Measurements from ENCODE around the gene MYT1. TPM values are rescaled to one million over a fixed set of nuclear protein-coding genes. Genes with fewer than 3 reads are reported as not detected.

MYT1 gene
- total RNA-seq, 4 donors from 2014 or later: 0.16 to 0.55 TPM; not detected in 2

- in situ Hi-C loops (cut with MboI; ENCODE audit: low pct_ligation_motif_present in 1 of 4, low pct_unique_long_range_greater_than_20kb in 1 of 4, low sequenced_read_pairs in 3 of 4) (no loop called here), intact Hi-C loops (cut with DNase I; ENCODE audit: low total_unique reads) (no loop called here)
- Histone ChIP-seq H3K36me3 (no peaks in the 10 kb centered on the region), H3K27ac (no peak overlapping the region), H3K27me3 (peaks cover 7% of the 10 kb centered on the region), H3K9me3 (no peaks in the 10 kb centered on the region), H3K4me1 (no peaks in the 10 kb centered on the region), H3K4me3 (no peak overlapping the region)
- TF ChIP-seq POLR2A (IDR thresholded peaks at IDR 0.05) (no peak), POLR2AphosphoS5 (IDR thresholded peaks at IDR 0.05) (no peak), EP300 (IDR thresholded peaks at IDR 0.05; ENCODE audit: low read depth) (no peak), CTCF (IDR thresholded peaks at IDR 0.05) (no peak)
- DNase-seq: no peak
- 25% methylated on average over 8 of the region's 9 CpGs; no CpG with 5 or more reads in 1 of the 2 donors for WGBS, 2 donors (ENCODE audit: low coverage in 1 of 2)
These were observed 11.3 kb upstream of the MYT1 start for GRCh38 chr20:64152906-64153305.

DNA sequence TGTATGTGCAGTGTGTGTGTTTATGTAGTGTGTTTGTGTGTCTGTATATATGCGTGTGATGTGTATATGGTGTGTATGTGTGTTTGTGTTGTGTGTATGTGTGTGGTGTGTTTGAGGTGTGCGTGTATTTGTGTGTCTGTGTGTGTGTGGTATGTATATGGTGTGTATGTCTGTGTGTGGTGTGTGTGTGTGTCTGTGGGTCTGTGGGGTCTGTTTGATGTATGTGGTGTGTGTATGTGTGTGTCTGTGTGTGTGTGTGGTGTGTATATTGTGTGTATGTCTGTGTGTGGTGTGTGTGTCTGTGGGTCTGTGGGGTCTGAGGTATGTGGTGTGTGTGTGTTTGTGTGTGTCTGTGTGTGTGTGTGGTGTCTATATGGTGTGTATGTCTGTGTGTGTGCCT lies 10.8 kb upstream of the MYT1 start:
- in situ Hi-C loops (cut with MboI; ENCODE audit: low pct_ligation_motif_present in 1 of 4, low pct_unique_long_range_greater_than_20kb in 1 of 4, low sequenced_read_pairs in 3 of 4): no loop called here

DNA sequence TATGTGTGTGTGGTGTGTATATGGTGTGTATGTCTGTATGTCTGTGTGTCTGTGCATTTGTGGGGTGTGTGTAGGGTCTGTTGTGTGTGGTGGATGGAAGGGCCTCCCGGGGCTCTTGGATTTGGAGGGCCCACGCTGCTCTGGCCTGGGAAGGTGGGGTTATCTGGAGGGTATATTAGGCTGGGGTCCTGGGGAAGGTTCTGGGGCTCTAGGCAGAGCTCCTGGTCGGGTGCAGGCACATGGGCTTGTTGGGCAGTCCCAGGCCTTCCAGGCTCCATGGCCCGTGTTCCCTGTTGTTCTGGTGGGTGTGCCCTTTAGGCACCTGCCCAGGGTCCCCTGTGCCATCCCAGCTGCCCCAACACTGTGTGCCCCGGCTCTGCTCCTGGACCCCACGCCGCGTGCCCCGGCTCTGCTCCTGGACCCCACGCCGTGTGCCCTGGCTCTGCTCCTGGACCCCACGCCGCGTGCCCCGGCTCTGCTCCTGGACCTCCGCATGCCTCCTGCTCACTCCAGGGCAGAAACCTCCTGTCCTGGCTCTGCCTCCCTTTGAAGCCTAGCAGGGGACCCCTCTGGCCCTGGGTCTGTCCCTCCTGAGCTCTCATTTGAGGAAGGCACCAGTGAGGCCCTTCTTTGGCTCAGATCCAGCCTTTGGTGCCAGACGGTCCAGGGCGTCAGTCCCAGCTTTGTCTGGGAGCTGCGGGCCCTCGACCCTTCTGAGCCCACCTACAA lies 10.2 kb upstream of the MYT1 start:
- TF ChIP-seq POLR2A (IDR thresholded peaks at IDR 0.05): no peak
- in situ Hi-C loops (cut with MboI; ENCODE audit: low pct_ligation_motif_present in 1 of 4, low pct_unique_long_range_greater_than_20kb in 1 of 4, low sequenced_read_pairs in 3 of 4) (no loop called here), intact Hi-C loops (cut with DNase I; ENCODE audit: low total_unique reads) (no loop called here)
- H3K9me3 ChIP-seq: no peaks in the 10 kb centered on the region
- H3K36me3 ChIP-seq: no peaks in the 10 kb centered on the region
- H3K4me3 ChIP-seq: no peak overlapping the region
- peaks cover 10% of the 10 kb centered on the region for H3K27me3 ChIP-seq
- 83% methylated on average over 20 of the region's 20 CpGs; no CpG with 5 or more reads in 1 of the 2 donors for WGBS, 2 donors (ENCODE audit: low coverage in 1 of 2)
- no peak for DNase-seq
- no peaks in the 10 kb centered on the region for H3K4me1 ChIP-seq
- H3K27ac ChIP-seq: no peak overlapping the region

More for the DNA sequence above, 10.8 kb upstream of the MYT1 start:
- H3K4me3 ChIP-seq: no peak overlapping the region
- H3K9me3 ChIP-seq: no peaks in the 10 kb centered on the region
- H3K36me3 ChIP-seq: no peaks in the 10 kb centered on the region
- DNase-seq: no peak
- no peak for TF ChIP-seq POLR2A (IDR thresholded peaks at IDR 0.05)
- TF ChIP-seq EP300 (IDR thresholded peaks at IDR 0.05; ENCODE audit: low read depth): no peak
- TF ChIP-seq POLR2AphosphoS5 (IDR thresholded peaks at IDR 0.05): no peak
- no peak for TF ChIP-seq CTCF (IDR thresholded peaks at IDR 0.05)
- no peak overlapping the region for H3K27ac ChIP-seq
- WGBS, 2 donors (ENCODE audit: low coverage in 1 of 2): 79 to 100% methylated on average over 1 to 2 of the region's 2 CpGs
- H3K4me1 ChIP-seq: no peaks in the 10 kb centered on the region
- intact Hi-C loops (cut with DNase I; ENCODE audit: low total_unique reads): no loop called here
- H3K27me3 ChIP-seq: peaks cover 7% of the 10 kb centered on the region

DNA sequence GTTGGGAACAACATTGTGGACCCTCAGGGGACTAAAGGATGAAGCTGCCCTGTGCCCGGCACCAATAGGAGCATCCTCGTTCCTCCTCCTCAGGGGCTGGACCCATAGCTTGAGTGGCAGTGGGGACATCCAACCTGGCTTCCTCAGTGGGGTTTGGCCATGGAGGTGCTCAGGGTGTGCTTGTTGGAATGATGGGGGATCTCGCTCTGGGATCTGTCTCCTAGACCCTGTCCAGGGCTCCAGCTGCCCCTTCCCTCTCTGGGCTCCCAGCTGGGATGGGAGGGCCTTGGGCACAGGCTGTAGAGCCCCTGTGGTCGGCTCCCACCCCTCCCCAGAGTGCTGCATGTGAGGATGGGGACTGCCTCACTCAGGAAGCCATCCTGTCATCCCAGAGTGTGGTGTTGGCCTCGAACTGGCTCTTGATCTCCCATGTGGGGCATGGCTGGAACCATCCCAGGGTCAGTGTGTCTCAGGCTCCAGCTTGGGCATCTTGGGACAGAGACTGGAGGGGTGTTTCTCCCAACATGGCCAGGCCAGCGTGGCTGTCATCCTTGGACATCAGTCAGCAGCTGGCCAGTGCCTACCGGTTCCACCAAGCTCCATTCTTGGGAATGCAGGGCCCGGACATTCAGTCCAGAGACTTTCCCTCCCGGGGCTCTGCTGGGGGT lies 9.5 kb upstream of the MYT1 start:
- no peak overlapping the region for H3K27ac ChIP-seq
- no peak for DNase-seq
- intact Hi-C loops (cut with DNase I; ENCODE audit: low total_unique reads) (no loop called here), in situ Hi-C loops (cut with MboI; ENCODE audit: low pct_ligation_motif_present in 1 of 4, low pct_unique_long_range_greater_than_20kb in 1 of 4, low sequenced_read_pairs in 3 of 4) (no loop called here)
- WGBS, 2 donors (ENCODE audit: low coverage in 1 of 2): 78% methylated on average over 7 of the region's 9 CpGs; no CpG with 5 or more reads in 1 of the 2 donors
- H3K27me3 ChIP-seq: peaks cover 17% of the 10 kb centered on the region
- no peaks in the 10 kb centered on the region for H3K4me1 ChIP-seq
- H3K9me3 ChIP-seq: no peaks in the 10 kb centered on the region
- H3K4me3 ChIP-seq: no peak overlapping the region
- TF ChIP-seq EP300 (IDR thresholded peaks at IDR 0.05; ENCODE audit: low read depth) (no peak), CTCF (IDR thresholded peaks at IDR 0.05) (no peak), POLR2AphosphoS5 (IDR thresholded peaks at IDR 0.05) (no peak), POLR2A (IDR thresholded peaks at IDR 0.05) (no peak)
- H3K36me3 ChIP-seq: no peaks in the 10 kb centered on the region
